ENCODE results near the gene PHF3.

PHF3 gene
- total RNA-seq, result 362 to 379 reads per million in 2 donors

GRCh38 chr6:63635588-63636517 lies at the start of gene PHF3:
PHF3 (plus strand) TSS chr6:63635802; CDS start chr6:63646552, 10,750 bp downstream.
- peak; percentile 84 to 96 (median 90) for DNase-seq

- DNase-seq, result no peak
These were observed 45.6 kb upstream of the PHF3 start for GRCh38 chr6:63589952-63590411.

- DNase-seq, result no peak
These were observed 42.7 kb upstream of the PHF3 start for GRCh38 chr6:63592886-63593285.

- DNase-seq, result no peak
These were observed 38.2 kb upstream of the PHF3 start for GRCh38 chr6:63597141-63598048.

- peak; percentile 31 to 83 (median 59) for DNase-seq
These were observed 37.3 kb upstream of the PHF3 start for GRCh38 chr6:63598049-63599036.

GRCh38 chr6:63599243-63599642 lies 36.4 kb upstream of the PHF3 start:
- DNase-seq, result no peak

- no peak for DNase-seq
These were observed 35.5 kb upstream of the PHF3 start for GRCh38 chr6:63600136-63600535.

- no peak for DNase-seq
These were observed 26.4 kb upstream of the PHF3 start for GRCh38 chr6:63609231-63609630.

- peak in 1 of 5 experiments; percentile 24 for DNase-seq
These were observed 24.7 kb upstream of the PHF3 start for GRCh38 chr6:63610944-63611343.

- DNase-seq, result no peak
These were observed 24.0 kb upstream of the PHF3 start for GRCh38 chr6:63611560-63611959.

- no peak for DNase-seq
These were observed 20.0 kb upstream of the PHF3 start for GRCh38 chr6:63615590-63615989.

GRCh38 chr6:63624091-63624490 lies 11.5 kb upstream of the PHF3 start:
- DNase-seq, result no peak

GRCh38 chr6:63630466-63630865 lies 5.1 kb upstream of the PHF3 start:
- DNase-seq, result no peak

- DNase-seq, result peak in 1 of 5 experiments; percentile 18
These were observed 972 bp upstream of the PHF3 start for GRCh38 chr6:63634630-63635029.

GRCh38 chr6:63635215-63635587 lies 401 bp upstream of the PHF3 start:
- no peak for DNase-seq

GRCh38 chr6:63636518-63637021 lies 968 bp downstream of the PHF3 start:
- DNase-seq, result peak; percentile 26 to 71 (median 47)

- no peak for DNase-seq
These were observed 2.4 kb downstream of the PHF3 start for GRCh38 chr6:63637865-63638445.

GRCh38 chr6:63640062-63640461 lies 4.5 kb downstream of the PHF3 start:
- no peak for DNase-seq

GRCh38 chr6:63643862-63644261 lies 8.3 kb downstream of the PHF3 start:
- DNase-seq, result peak in 2 of 5 experiments; percentile 26 to 46

GRCh38 chr6:63644668-63645326 lies 9.2 kb downstream of the PHF3 start:
- DNase-seq, result no peak

- DNase-seq, result no peak
These were observed 13.7 kb downstream of the PHF3 start for GRCh38 chr6:63649269-63649668.

All from T-helper 2 cell (primary cell).